RPMI8226 (cell line): ENCODE data around the gene COMMD4.
"Not testable (repeated sequence)": the region's sequence is repeated elsewhere in the genome, so short reads cannot be mapped to it uniquely, and the experiment has no call there.

Source experiments
- DNase-seq: peaks from one replicate; pipeline ENCODE4 v3.0.0-alpha.2; 2015

The COMMD4 gene

DNA sequence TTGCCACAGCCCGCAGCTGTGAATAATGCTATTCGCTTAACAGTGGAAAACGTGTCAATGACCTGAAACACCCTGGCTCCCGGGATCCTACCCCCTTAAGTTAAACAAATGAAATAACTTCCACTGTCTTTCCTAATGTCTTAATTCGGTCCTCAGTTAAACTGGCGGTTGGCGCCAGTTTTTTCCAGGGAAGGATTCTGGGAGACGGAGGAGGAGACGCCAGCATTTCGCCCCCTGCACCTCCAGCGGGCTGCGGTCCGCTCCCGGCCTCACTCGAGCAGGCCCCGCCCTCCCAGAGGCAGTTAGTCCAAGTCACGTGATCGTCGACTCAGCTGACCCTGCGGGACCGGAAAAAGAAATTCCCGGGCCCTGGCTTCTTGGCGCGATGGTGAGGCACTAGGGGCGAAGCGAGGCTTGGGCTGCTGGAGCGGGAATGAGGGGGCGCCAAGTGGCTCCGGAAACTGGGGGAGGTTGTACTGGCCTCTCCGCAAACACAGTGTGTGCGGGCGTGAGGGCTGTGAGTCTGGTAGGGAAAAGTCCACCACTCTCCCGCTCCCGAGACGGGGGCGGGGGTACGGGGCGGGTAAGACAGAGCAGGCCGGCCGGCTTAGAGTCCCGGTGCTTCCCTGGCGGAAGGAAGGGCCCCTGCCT is at the start of gene COMMD4:
TSS of gene COMMD4 (plus strand) at position 359 of the 651 bp plus-strand sequence. CDS start at position 386, 27 bp downstream.
- DNase-seq: peak; percentile 97

DNA sequence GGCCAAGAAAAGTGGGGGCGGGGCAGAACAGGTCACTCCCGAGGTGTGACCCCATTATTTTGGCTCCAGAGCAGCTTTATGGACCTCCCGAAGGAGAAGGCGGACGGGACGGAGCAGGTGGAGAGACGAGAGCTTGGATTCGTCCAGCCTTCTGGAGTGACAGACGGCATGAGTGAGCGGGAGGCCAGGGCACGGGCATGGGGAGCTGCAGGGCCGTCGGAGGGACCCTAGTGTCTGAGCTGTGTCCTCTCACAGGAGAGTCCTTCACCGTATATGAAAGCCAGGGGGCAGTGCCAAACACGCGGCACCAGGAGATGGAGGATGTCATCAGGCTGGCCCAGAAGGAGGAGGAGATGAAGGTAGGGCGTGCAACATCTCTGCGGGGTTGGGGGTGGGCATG is 42.2 kb upstream of the COMMD4 start:
- DNase-seq: not testable (repeated sequence)

DNA sequence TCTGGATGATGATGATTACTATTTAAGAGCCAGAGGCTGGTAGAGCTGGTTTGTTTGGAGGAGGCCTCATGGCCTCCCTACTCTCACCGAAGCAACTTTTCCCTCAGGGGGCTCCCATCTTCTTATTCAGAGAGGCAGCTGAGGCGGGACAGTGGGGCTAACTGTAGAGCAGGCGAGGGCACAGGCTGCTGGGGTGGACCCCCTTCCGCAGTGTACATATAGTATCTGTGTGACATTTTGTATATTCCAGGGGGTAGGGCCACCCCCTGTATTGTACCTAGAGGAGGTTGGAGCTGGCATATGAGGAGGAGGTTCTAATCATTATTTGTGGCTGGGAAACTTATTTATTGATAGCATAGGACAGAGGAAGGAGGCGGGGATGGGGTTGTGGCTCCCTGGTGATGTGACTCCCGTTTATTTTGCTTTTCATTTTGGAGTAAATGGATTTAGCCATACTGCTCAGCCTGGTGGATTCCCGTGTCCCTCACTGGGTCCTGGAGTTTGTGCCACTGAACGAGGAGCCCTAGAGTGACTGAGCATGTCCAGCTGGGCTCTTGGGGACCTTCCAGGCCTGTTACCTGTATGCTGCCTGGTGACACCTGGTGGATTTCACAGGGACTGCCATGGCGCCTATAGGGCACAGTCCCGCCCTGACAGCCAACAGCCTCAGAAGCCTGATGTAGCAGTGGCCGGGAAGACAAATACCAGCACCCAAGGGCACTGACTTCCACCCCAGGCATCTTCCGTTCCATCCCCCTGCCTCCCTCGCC is 37.1 kb upstream of the COMMD4 start:
- not testable (repeated sequence) for DNase-seq

DNA sequence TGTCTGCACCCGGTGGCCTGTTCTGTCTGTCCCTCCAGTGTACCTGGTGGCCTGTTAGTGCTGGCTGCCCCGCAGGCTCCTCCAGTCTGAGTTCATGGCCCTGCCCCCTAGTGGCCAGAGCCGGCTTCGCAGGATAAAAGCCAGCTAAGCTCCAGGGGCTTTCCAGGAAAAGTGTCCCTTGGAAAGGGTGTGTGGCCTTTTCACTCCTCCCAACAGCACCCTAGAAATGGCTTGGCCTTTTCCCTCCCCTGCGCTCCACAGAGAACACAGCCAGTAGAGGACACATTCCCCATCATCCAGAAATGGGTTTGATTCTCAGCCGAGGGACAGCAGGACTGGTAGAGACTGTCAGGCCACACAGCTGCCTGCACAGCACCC is 36.6 kb upstream of the COMMD4 start:
- not testable (repeated sequence) for DNase-seq

DNA sequence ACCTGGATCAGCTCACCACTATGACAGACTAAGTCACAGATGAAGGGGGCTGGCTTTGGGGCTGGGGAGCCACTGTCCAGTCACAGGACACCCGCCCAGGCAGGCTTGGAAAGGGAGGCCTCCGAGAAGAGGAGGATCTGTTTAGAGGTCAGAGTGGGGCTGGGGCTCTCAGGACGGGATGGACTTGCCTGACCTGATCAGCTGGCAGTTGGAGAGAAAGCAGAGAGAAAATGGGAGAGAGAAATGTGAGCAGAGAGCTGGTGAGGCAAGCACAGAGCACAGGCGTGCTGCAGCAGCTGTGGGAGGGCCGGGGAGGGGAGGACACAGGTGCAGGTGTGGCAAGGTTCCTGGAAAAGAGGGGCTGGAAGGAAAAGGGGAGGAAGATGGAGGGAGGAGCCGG is 35.8 kb upstream of the COMMD4 start:
- DNase-seq: not testable (repeated sequence)

DNA sequence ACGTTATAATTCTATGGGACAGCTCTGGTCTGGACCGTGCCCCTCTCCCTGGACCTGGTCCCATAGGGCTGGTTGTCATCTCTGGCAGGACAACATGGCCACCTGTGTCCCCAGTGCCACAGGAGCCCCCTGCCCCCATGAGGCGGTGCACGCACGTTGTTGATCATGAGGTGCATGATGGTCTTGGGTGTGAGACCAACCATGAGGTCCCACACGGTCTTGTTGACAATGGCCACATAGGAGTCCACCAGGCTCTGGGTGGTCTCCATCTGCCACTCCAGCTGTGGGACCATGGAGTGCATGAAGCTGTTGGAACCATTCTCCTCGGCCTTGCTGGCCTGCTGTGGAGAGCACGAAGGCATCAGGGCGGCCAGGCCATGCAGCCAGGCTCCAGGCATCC is 33.5 kb upstream of the COMMD4 start:
- no peak for DNase-seq

DNA sequence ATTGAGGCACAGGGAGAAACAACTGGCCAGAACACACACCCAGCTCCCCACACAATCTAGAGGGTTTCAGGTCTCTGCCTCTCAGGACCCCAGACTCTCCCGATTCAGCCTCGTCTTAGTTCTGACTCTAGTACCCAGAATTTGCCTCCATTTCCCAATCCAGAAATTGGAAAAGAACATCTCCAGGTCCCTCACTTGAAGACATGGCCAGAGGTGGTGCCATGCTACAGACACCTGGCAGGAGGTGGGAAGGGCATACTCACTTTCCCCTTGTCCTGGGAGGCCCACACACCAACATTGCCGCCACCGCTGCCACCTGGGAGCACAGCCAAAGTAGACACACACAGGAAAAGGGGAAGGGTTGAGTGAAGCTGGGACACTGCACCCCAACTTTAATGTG is 33.1 kb upstream of the COMMD4 start:
- DNase-seq: not testable (repeated sequence)

DNA sequence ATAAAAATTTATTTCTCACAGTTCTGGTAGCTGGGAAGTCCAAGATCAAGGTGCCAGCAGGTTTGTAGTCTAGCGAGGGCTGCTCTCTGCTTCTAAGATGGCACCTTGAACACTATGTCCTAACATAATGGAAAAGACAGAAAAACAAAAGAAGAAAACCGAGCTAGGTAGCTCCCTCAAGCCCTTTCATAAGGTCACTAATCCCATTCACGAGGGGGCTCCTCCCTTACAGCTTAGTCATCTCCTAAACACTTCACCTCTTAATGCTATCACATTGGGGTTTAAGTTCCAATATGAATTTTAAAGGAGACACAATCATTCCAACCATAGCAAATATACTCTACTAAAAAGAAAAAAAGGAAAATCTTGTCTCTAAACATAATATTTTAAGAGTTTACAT is 29.7 kb upstream of the COMMD4 start:
- DNase-seq: no peak

DNA sequence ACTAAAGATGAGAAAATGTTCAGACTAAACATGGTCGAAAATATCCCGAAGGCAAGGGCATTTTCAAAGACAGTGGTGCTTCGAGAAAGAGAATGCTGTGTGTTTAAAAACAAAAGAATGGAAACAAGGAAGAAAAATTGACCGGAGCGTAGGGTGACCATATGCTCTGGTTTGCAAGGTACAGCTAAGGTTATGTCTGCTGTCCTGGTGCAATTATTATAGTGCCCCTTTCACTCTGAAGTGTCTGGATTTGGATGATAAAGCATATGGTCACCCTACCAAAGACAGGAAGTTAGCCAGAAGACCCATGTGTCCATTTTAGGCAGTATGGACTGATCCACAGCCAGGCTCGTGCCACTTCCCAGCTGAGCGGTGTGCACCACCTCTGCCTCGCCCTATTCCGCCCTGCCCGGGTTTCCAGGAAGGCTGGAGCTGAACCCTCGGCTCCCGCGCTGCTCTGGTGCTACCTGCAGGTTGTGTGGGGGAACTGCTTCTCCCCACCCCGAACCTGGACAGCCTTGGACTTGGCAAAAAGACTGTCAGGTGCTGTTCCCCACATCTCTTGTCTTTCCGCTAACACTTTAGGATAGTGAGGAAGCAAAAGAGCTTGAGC is 28.0 kb upstream of the COMMD4 start:
- DNase-seq: peak; percentile 81

DNA sequence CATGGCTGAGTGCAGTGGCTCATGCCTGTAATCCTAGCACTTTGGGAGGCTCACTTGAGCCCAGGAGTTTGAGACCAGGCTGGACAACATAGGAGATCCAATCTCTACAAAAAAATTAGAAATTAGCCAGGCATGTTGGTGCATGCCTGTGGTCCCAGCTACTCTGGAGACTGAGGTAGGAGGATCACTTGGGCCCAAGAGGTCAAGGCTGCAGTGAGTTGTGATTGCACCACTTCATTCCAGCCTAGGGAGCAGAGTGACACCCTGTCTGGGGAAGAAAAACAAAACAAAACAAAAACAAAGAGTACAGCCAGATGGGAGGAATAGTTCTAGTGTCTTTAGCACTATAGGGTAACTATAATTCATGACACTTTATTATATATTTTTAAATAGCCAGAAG is 26.2 kb upstream of the COMMD4 start:
- no peak for DNase-seq

DNA sequence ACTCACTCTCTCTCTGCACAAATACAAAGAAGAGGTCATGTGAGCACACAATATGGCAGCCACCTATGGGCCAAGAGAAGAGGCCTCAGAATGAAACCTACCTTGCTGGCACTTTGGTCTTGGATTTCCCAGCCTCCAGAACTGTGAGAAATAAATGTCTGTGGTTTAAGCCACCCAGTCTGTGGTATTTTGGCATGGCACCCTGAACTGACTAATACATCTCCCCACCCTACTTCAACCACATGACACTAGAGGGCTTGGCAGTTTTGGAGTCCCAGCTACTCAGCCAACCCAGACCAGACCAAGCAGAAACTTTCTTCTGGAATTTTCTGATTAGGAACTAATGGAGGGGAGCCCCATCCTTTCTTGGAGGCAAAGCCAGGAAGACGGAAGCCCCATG is 23.3 kb upstream of the COMMD4 start:
- not testable (repeated sequence) for DNase-seq

DNA sequence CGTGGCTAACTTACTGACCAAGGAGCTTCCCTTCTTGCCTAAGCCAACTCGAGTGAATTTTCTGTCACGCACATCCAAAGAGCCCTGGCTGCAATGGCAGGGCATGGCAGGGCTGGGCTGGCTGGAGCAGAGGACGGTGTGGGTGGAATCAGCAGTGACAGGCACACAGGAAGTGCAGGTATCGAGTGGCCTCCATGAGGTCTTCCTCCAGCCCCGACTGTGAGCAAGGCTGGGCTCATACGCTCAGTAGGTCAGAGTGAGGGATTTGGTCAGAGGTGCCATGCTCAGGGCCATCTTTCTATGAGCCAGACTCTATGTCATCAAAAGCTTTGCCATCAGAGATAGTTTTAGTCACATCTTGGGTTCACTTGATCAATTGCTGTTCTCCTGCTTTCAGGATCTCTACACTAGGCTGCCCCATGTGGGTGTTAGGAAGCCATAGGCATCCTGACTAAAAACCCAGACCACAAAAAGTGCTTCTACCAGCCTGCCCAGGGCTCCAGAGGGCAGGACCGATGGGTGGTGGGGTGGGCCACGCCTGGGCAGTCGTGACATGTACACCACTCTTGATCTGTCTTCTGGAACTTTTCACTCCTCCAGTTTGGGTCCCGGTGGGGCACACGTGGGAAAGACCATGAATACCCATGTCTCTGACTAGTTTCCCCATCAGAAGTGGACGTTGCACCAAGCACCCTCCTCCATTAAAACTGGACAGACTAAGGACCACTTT is 22.6 kb upstream of the COMMD4 start:
- DNase-seq: no peak

DNA sequence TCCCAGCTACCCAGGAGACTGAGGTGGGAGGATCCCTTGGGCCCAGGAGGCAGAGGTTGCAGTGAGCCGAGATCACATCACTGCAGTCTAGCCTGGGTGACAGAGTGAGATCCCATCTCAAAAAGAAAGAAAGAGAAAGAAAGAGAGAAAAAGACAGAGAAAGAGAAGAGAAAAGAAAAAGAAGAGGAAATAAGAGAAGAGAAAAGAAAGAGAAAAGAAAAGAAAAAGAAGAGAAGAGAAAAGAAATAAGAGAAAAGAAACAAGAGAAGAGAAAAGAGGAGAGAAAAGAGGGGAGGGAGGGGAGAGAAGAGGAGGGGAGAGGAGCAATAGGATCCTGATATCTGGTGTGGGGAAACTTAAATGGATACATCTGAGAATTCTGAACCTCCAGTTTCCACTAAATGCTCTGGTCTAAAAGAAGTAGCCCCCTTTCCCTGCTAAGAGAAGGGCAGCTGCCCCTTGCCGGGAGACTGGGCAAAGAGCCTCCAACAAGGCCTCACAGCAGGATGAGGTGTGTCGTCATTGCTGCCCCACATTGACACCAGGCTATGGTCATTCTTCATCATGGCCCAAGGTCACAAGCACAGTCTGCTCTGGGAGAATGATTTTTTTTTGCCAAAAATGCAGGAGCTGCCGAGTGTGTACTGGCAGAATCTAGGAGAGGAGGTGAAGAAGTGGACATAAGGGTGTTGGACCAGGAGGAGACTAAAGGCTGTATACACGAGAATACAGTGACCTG is 21.1 kb upstream of the COMMD4 start:
- no peak for DNase-seq

DNA sequence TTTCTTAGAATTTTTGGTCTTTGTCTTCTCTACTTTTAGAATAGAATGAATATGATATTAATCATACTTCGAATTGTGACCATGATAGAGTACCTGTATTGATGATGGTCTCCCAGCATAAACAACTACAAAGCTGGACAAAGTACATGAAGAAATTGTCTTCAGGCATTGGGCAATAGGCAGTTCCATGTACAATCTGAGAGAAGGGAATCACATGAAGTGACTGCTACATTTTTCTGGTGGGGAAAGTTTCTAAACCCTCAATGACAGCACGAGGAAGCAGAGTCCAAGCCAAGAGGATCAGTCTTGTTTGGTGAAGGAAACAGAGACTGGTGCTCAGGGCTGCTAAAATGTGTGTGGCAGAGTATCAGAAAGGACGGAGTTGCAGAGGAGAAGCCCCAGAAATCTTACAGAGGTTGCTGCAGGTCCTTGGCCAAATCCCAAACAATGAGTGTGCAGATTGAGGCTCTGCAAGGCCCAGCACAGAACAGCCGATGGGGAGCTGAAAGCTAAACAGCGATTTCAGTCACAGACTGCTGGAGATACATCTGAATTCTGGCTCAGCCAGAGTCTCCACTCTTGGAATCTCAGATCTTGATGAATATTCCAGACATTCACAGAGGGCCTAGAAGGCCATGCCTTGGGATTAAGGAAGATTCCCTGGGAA is 16.5 kb upstream of the COMMD4 start:
- not testable (repeated sequence) for DNase-seq

DNA sequence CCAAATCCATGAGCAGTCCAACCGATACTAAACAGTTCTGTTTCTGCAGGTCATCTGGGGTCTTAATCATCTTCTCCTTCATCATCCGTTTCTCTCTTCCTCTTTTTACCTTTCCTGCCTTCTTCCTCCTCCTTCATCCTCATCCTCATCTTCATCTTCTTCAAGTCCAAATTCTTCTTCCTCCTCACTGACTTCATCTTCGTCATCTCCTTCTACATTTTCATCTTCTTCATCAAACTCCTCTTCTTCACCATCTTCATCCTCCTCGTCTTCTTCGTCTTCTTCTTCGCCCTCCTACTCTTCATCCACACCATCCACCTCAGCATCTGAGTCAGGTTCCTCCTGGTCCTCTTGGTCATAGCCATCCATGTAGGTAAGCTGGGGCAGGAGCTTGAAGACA is 14.2 kb upstream of the COMMD4 start:
- DNase-seq: no peak

DNA sequence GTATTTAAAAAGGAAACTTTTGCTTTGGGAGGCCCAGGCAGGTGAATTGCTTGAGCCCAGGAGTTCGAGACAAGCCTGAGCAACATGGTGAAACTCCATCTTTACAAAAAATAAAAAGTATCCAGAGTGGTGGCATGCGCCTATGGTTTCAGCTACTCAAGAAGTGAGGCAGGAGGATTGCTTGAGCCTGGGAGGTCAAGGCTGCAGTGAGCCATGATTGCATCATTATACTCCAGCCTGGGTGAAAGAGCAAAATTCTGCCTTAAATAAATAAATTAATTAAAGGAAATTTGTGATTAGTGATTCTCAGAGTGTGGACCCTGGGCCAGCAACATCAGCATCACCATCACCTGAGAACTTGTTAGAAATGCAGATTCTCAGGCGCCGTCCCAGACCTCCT is 9.9 kb upstream of the COMMD4 start:
- no peak for DNase-seq

DNA sequence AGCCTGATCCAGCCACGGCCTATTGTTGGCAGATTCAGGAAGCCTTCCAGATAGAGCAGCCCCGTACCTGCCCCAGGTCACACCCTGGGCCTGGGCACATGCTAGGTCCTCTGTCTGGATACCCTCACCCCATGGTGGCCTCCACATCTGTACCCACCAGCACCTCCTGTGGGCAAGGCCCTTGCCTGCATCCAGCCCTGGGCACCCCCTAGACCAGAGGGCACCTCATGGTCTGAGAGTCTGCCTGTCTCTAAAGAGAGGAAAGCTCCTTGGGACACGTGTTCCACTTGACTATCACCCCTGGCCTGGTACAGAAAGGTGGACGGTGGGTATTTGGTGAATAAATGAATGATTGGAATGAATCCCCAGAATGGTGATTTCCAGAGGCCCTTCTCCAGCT is 8.9 kb upstream of the COMMD4 start:
- DNase-seq: no peak

DNA sequence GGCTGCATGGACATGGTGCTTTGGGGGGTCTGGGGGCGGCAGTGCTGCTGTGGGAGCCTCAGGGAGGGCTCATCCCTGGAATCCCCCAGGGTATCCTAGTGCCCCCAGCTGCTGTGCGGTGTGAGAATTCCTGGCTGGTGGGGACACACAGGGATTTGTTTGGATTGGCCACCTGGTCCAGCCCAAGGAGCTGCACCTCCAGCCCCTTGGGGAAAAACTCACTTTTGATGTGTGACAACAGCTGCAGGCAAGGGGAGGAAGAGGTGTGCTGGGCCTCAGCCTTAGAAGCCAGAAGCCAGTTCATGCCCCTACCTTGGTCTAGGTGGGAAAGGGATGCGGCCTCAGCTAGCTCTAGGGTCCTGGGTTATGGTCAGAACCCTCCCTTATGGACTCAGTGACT is 8.4 kb upstream of the COMMD4 start:
- DNase-seq: no peak

DNA sequence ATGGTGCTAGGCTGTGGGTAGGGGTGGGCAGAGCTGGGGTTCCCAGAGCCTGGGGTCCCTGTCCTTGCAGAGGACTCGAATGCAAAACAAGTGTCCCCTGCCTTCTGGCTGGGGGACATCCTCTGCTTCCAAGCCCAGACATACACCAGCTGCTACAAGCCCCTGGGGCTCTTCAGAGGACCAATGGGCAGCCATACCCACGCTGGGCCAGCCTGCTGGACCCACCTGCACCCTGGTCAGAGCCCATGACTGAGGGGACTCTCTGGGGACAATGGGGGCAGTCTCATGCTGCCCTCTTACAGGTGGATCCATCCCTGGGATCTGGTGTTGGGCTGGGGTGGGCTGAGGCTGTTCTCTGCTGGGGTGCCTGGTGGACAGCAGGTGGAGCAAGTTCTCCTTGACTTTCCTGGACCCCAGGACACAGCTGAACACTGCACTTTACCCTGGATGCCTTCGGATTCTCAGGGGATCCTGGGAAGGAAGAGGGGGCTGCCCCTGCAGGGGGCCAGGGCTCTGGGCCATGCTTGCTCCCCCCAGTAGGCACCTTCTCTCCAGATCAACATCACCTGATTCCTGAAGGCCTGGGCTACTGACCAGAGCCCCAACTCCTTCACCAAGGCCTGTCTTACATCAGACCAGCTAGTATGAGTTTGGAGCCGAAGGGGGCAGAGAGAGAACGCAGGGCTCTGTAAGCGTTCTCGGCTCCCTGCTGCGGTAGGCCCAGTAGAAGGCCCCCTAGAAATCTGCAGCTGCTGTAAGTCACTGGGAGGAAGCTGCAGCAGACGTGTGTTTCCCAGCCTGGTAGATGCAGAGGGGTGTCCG is 7.2 kb upstream of the COMMD4 start:
- no peak for DNase-seq

DNA sequence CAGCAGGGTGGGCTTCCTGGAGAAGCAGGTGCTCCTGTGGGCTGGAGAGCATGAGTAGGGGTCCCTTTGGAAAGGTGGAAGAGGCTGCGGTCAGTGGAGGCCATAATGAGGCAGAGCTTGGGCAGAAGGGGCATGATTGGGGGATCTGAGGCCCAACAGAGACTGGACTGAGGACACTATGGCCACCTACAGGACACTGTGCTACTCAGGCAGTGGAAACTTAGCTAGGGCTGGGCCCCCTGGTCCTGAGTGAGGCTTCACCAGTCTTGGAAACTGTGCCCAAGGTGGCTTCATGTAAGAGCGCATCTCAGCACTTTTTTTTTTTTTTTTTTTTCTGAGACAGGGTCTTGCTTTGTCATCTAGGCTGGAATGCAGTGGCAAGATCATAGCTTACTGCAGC is 6.3 kb upstream of the COMMD4 start:
- DNase-seq: no peak

DNA sequence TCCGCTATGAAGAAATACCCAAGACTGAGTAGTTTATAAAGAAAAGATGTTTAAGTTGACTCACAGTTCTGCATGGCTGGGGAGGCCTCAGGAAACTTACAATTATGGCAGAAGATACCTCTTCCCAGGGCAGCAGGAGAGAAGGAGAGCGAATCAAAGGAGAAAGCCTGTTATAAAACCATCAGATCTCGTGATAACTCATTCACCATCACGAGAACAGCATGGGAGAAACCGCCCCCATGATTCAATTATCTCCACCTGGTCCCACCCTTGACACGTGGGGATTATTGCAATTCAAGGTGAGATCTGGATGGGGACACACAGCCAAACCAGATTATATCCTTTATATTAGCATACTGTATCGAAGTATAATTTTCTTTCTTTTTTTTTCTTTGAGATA is 3.8 kb upstream of the COMMD4 start:
- DNase-seq: not testable (repeated sequence)
